ENCODE data around the gene PDIA5.

- TF ChIP-seq CTCF (IDR thresholded peaks at IDR 0.05) (no peak), POLR2A (IDR thresholded peaks at IDR 0.05) (no peak)
Observed at GRCh38 chr3:123088387-123088786, 21.6 kb downstream of the PDIA5 start.

Measured in testis (tissue), 2 donors.